Measurements from ENCODE around the gene RFX2.

Gene RFX2

GRCh38 chr19:6018786-6019185 lies 91.5 kb downstream of the RFX2 start:
- no peak for TF ChIP-seq GATA3 (IDR thresholded peaks at IDR 0.05; ENCODE audit: low read depth, low read length)
- TF ChIP-seq GATA2 (IDR thresholded peaks at IDR 0.05; ENCODE audit: low read depth, low read length) = no peak

- TF ChIP-seq GATA2 (IDR thresholded peaks at IDR 0.05; ENCODE audit: low read depth, low read length) = no peak
- TF ChIP-seq GATA3 (IDR thresholded peaks at IDR 0.05; ENCODE audit: low read depth, low read length) = no peak
These were observed 92.7 kb downstream of the RFX2 start for GRCh38 chr19:6017576-6017975.

- no peak for TF ChIP-seq GATA3 (IDR thresholded peaks at IDR 0.05; ENCODE audit: low read depth, low read length)
- TF ChIP-seq GATA2 (IDR thresholded peaks at IDR 0.05; ENCODE audit: low read depth, low read length) = no peak
These were observed 94.3 kb downstream of the RFX2 start for GRCh38 chr19:6015841-6016545.

- TF ChIP-seq GATA2 (IDR thresholded peaks at IDR 0.05; ENCODE audit: low read depth, low read length) (no peak), GATA3 (IDR thresholded peaks at IDR 0.05; ENCODE audit: low read depth, low read length) (no peak)
These were observed 95.7 kb downstream of the RFX2 start for GRCh38 chr19:6014551-6015135.

- TF ChIP-seq GATA3 (IDR thresholded peaks at IDR 0.05; ENCODE audit: low read depth, low read length) = no peak
- TF ChIP-seq GATA2 (IDR thresholded peaks at IDR 0.05; ENCODE audit: low read depth, low read length) = no peak
These were observed 97.7 kb downstream of the RFX2 start for GRCh38 chr19:6012426-6013170.

- TF ChIP-seq GATA2 (IDR thresholded peaks at IDR 0.05; ENCODE audit: low read depth, low read length) (no peak), GATA3 (IDR thresholded peaks at IDR 0.05; ENCODE audit: low read depth, low read length) (no peak)
These were observed 98.5 kb downstream of the RFX2 start for GRCh38 chr19:6011794-6012193.

- TF ChIP-seq GATA2 (IDR thresholded peaks at IDR 0.05; ENCODE audit: low read depth, low read length) (no peak), GATA3 (IDR thresholded peaks at IDR 0.05; ENCODE audit: low read depth, low read length) (no peak)
These were observed 99.1 kb downstream of the RFX2 start for GRCh38 chr19:6011206-6011605.

GRCh38 chr19:6010107-6010506 lies 100.2 kb downstream of the RFX2 start:
- no peak for TF ChIP-seq GATA3 (IDR thresholded peaks at IDR 0.05; ENCODE audit: low read depth, low read length)
- TF ChIP-seq GATA2 (IDR thresholded peaks at IDR 0.05; ENCODE audit: low read depth, low read length) = no peak

GRCh38 chr19:6007866-6008265 lies 102.4 kb downstream of the RFX2 start:
- TF ChIP-seq GATA3 (IDR thresholded peaks at IDR 0.05; ENCODE audit: low read depth, low read length) (no peak), GATA2 (IDR thresholded peaks at IDR 0.05; ENCODE audit: low read depth, low read length) (no peak)

GRCh38 chr19:6006896-6007295 lies 103.4 kb downstream of the RFX2 start:
- TF ChIP-seq GATA3 (IDR thresholded peaks at IDR 0.05; ENCODE audit: low read depth, low read length) = no peak
- TF ChIP-seq GATA2 (IDR thresholded peaks at IDR 0.05; ENCODE audit: low read depth, low read length) = no peak

GRCh38 chr19:6005321-6006069 lies 104.8 kb downstream of the RFX2 start:
- TF ChIP-seq GATA3 (IDR thresholded peaks at IDR 0.05; ENCODE audit: low read depth, low read length) = no peak
- no peak for TF ChIP-seq GATA2 (IDR thresholded peaks at IDR 0.05; ENCODE audit: low read depth, low read length)

- TF ChIP-seq GATA2 (IDR thresholded peaks at IDR 0.05; ENCODE audit: low read depth, low read length) (no peak), GATA3 (IDR thresholded peaks at IDR 0.05; ENCODE audit: low read depth, low read length) (no peak)
These were observed 106.3 kb downstream of the RFX2 start for GRCh38 chr19:6003976-6004375.

GRCh38 chr19:6002591-6002990 lies 107.7 kb downstream of the RFX2 start:
- TF ChIP-seq GATA2 (IDR thresholded peaks at IDR 0.05; ENCODE audit: low read depth, low read length) (no peak), GATA3 (IDR thresholded peaks at IDR 0.05; ENCODE audit: low read depth, low read length) (no peak)

GRCh38 chr19:6000228-6000847 lies 110.0 kb downstream of the RFX2 start:
- TF ChIP-seq GATA3 (IDR thresholded peaks at IDR 0.05; ENCODE audit: low read depth, low read length) = no peak
- no peak for TF ChIP-seq GATA2 (IDR thresholded peaks at IDR 0.05; ENCODE audit: low read depth, low read length)
